A673 (cell line): ENCODE data around the gene PSMB10.

ENCODE experiments used
- CTCF ChIP-seq: fragments of 300-800, 200-600 bp; sonication (generic); conservative IDR thresholded peaks from 2 replicates; pipeline ENCODE4 v1.5.1; 2017; ENCODE audit warnings: low read depth, mild to moderate bottlenecking, antibody characterized with exemption, low read length, moderate library complexity, mixed read lengths
- EZH2 ChIP-seq: fragments of 200-600 bp; sonication (generic); IDR thresholded peaks from 2 replicates; pipeline ENCODE4 v1.6.1; 2017; ENCODE audit warnings: borderline replicate concordance, low read depth, mild to moderate bottlenecking, mixed read lengths, antibody characterized with exemption, low read length; ENCODE audit not compliant: poor library complexity, severe bottlenecking

GRCh38 chr16:67941469-67942199, 5.0 kb upstream of the PSMB10 start:
- TF ChIP-seq CTCF (no peak), EZH2 (no peak)
